ENCODE results near the gene CLIC3. TPM values are rescaled to one million over a fixed set of nuclear protein-coding genes. Genes with fewer than 3 reads are reported as not detected.

The CLIC3 gene
- total RNA-seq, 2 experiments from 2014 or later = not detected

DNA sequence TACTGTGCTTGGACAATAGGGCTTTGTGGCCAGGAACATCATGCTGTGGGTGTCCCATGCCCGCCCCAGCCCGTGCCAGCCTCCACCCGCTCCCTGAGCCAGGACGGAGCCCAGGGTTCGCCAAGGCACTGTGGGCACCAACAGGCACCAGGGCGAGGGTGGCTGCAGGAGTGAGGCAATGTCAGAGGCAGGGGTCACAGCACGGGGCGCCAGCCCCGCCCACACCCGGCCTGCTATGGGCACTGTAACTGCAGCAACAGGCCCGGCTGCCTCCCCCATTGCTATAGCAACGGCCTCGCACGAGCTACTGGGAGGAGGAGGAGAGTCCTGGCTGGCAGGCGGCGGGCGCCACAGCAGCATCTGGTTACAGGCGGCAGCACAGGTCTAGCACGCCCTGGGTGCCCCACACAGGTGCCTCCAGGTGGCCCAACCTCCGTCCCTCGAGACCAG, 29.2 kb upstream of the CLIC3 start:
- no peak overlapping the region for H3K4me2 ChIP-seq (ENCODE audit: low read length)
- no peak overlapping the region for H3K4me3 ChIP-seq (ENCODE audit: low read depth, low read length, poor library complexity, severe bottlenecking)
- H3K36me3 ChIP-seq (ENCODE audit: insufficient read depth, low read length) = no peaks in the 10 kb centered on the region
- no peaks in the 10 kb centered on the region for H3K9me2 ChIP-seq (ENCODE audit: insufficient read depth, low read length)
- ChIA-PET CTCF (ENCODE audit: unreplicated experiment) (interaction anchor here (0.5 to 0.8 kb wide), 2 partner anchors 10 to 17 kb away, joined by 3 read pairs; no protein-coding TSS in a partner anchor), POLR2A (no interaction called here)
- no TSS peak for BruUV-seq (replicated peaks)
- H3K4me1 ChIP-seq (ENCODE audit: insufficient read depth, low read length, poor library complexity, severe bottlenecking) = peaks cover 33% of the 10 kb centered on the region
- intact Hi-C loops (cut with micrococcal nuclease; ENCODE audit: unreplicated experiment) = no loop called here
- no peaks in the 10 kb centered on the region for H3K9me3 ChIP-seq (ENCODE audit: low read length)
- H4K20me1 ChIP-seq (ENCODE audit: insufficient read depth, low read length) = no peaks in the 10 kb centered on the region
- H3K79me2 ChIP-seq (ENCODE audit: insufficient read depth, low read depth, low read length) = no peaks in the 10 kb centered on the region
- no peak for TF ChIP-seq EZH2phosphoT487 (IDR thresholded peaks at IDR 0.05; ENCODE audit: borderline replicate concordance, low read depth, low read length)
- H2AFZ ChIP-seq (ENCODE audit: low read length) = no peak overlapping the region
- DNase-seq (ENCODE audit: low spot score) = peak; percentile 57
- no peak overlapping the region for H3K27ac ChIP-seq (ENCODE audit: low read depth, low read length, poor library complexity, severe bottlenecking)

DNA sequence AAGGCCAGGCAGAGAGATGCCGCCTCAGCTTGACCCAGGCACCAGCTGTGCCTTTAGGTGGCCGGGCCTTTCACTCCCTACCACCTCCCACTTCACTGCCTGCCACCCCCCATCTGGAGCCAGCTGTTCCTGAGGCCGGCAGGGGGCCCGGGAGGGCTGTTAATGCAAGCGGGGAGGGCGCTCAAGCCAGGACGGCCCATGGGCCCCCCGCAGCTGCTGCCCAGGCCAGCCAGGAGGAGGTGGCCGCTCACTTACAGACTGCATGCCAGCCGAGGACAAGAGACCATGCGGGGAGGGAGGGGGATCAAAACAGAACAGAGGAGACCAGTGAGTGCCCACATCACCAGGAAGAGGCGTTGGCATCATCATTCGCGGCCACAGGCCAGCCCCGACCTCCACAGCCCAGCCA, 27.2 kb upstream of the CLIC3 start:
- CTCF ChIA-PET (ENCODE audit: unreplicated experiment) = no interaction called here
- Histone ChIP-seq H3K9me2 (ENCODE audit: insufficient read depth, low read length) (no peaks in the 10 kb centered on the region), H3K27ac (ENCODE audit: low read depth, low read length, poor library complexity, severe bottlenecking) (no peak overlapping the region), H3K4me2 (ENCODE audit: low read length) (no peak overlapping the region), H4K20me1 (ENCODE audit: insufficient read depth, low read length) (no peaks in the 10 kb centered on the region), H3K9me3 (ENCODE audit: low read length) (no peaks in the 10 kb centered on the region), H3K4me1 (ENCODE audit: insufficient read depth, low read length, poor library complexity, severe bottlenecking) (peaks cover 28% of the 10 kb centered on the region), H2AFZ (ENCODE audit: low read length) (no peak overlapping the region), H3K36me3 (ENCODE audit: insufficient read depth, low read length) (no peaks in the 10 kb centered on the region), H3K79me2 (ENCODE audit: insufficient read depth, low read depth, low read length) (no peaks in the 10 kb centered on the region), H3K4me3 (ENCODE audit: low read depth, low read length, poor library complexity, severe bottlenecking) (no peak overlapping the region)
- POLR2A ChIA-PET = no interaction called here
- intact Hi-C loops (cut with micrococcal nuclease; ENCODE audit: unreplicated experiment) = no loop called here
- no peak for TF ChIP-seq EZH2phosphoT487 (IDR thresholded peaks at IDR 0.05; ENCODE audit: borderline replicate concordance, low read depth, low read length)
- TF ChIP-seq, protein P1, sequence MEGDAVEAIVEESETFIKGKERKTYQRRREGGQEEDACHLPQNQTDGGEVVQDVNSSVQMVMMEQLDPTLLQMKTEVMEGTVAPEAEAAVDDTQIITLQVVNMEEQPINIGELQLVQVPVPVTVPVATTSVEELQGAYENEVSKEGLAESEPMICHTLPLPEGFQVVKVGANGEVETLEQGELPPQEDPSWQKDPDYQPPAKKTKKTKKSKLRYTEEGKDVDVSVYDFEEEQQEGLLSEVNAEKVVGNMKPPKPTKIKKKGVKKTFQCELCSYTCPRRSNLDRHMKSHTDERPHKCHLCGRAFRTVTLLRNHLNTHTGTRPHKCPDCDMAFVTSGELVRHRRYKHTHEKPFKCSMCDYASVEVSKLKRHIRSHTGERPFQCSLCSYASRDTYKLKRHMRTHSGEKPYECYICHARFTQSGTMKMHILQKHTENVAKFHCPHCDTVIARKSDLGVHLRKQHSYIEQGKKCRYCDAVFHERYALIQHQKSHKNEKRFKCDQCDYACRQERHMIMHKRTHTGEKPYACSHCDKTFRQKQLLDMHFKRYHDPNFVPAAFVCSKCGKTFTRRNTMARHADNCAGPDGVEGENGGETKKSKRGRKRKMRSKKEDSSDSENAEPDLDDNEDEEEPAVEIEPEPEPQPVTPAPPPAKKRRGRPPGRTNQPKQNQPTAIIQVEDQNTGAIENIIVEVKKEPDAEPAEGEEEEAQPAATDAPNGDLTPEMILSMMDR (conservative IDR thresholded peaks at IDR 0.05; ENCODE audit: low read length) = no peak
- BruUV-seq (replicated peaks) = no TSS peak
- DNase-seq (ENCODE audit: low spot score) = no peak

DNA sequence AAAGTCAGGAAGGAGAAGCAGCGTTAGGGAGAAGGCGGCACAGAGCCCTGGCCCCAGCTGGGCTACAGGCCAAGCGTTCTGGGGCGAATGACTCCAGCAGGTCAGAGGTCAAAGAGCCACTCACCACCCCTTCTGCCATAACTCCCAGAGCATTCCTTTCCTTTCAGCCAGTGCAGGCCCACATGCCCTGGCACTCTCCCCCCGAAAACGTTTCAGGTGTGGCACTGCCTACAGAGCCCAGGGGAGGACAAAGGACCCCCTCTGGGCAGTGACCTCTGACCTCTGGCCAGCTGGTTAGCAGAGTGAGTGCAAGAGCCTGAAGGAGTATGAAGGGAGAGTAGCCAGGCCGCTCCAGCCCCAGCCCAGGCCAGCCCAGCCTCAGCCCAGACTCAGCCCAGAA, 26.8 kb upstream of the CLIC3 start:
- Histone ChIP-seq H3K9me2 (ENCODE audit: insufficient read depth, low read length) (no peaks in the 10 kb centered on the region), H3K27ac (ENCODE audit: low read depth, low read length, poor library complexity, severe bottlenecking) (no peak overlapping the region), H3K36me3 (ENCODE audit: insufficient read depth, low read length) (no peaks in the 10 kb centered on the region), H3K4me2 (ENCODE audit: low read length) (no peak overlapping the region), H3K79me2 (ENCODE audit: insufficient read depth, low read depth, low read length) (no peaks in the 10 kb centered on the region), H3K9me3 (ENCODE audit: low read length) (no peaks in the 10 kb centered on the region), H3K4me3 (ENCODE audit: low read depth, low read length, poor library complexity, severe bottlenecking) (no peak overlapping the region), H2AFZ (ENCODE audit: low read length) (no peak overlapping the region), H4K20me1 (ENCODE audit: insufficient read depth, low read length) (no peaks in the 10 kb centered on the region), H3K4me1 (ENCODE audit: insufficient read depth, low read length, poor library complexity, severe bottlenecking) (peaks cover 26% of the 10 kb centered on the region)
- TF ChIP-seq, protein P1 (conservative IDR thresholded peaks at IDR 0.05; ENCODE audit: low read length) = no peak
- ChIA-PET POLR2A (no interaction called here), CTCF (ENCODE audit: unreplicated experiment) (no interaction called here)
- no TSS peak for BruUV-seq (replicated peaks)
- intact Hi-C loops (cut with micrococcal nuclease; ENCODE audit: unreplicated experiment) = no loop called here
- no peak for DNase-seq (ENCODE audit: low spot score)
